NK-92 (cell line): ENCODE measurements around the gene MAU2.

Source experiments
- DNase-seq: peaks from one replicate; lab custom pipeline; 2025; ENCODE audit not compliant: unreplicated experiment; lab: John Stamatoyannopoulos, UW

MAU2 gene

DNA sequence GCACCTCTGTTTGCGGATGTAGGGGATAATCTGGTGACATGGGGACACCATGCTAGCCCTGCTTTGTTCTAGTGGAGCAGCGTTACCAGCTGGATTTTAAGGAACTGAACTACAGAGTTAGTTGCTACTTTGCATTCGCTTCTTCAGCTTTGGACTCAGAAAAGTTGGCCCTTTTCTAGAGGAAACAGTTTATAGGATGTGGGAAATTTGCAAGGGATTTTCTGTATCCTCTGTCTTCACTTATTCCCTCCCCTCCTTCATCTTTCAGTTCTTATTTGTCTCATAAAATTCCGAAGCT, 87.0 kb downstream of the MAU2 start:
- no peak for DNase-seq
